Measurements from ENCODE around the gene MAPRE2.

The MAPRE2 gene

GRCh38 chr18:35040988-35041814 lies at the start of gene MAPRE2:
Gene MAPRE2 (plus strand): TSS chr18:35041413. CDS start chr18:35041540, 127 bp downstream.
- DNase-seq (ENCODE audit: low spot score): peak; percentile 51

GRCh38 chr18:34991561-34991960 lies 49.7 kb upstream of the MAPRE2 start:
- no peak for DNase-seq (ENCODE audit: low spot score)

GRCh38 chr18:34993289-34993688 lies 47.9 kb upstream of the MAPRE2 start:
- DNase-seq (ENCODE audit: low spot score): no peak

- DNase-seq (ENCODE audit: low spot score): no peak
Measured at GRCh38 chr18:34995746-34996145, 45.5 kb upstream of the MAPRE2 start.

GRCh38 chr18:34998661-34999060 lies 42.6 kb upstream of the MAPRE2 start:
- no peak for DNase-seq (ENCODE audit: low spot score)

- no peak for DNase-seq (ENCODE audit: low spot score)
Measured at GRCh38 chr18:34999756-35000289, 41.4 kb upstream of the MAPRE2 start.

GRCh38 chr18:35000457-35000856 lies 40.8 kb upstream of the MAPRE2 start:
- no peak for DNase-seq (ENCODE audit: low spot score)

GRCh38 chr18:35002120-35002519 lies 39.1 kb upstream of the MAPRE2 start:
- DNase-seq (ENCODE audit: low spot score): no peak

- peak; percentile 14 for DNase-seq (ENCODE audit: low spot score)
Measured at GRCh38 chr18:35005963-35006577, 35.1 kb upstream of the MAPRE2 start.

- no peak for DNase-seq (ENCODE audit: low spot score)
Measured at GRCh38 chr18:35010156-35010555, 31.1 kb upstream of the MAPRE2 start.

GRCh38 chr18:35010993-35011392 lies 30.2 kb upstream of the MAPRE2 start:
- DNase-seq (ENCODE audit: low spot score): no peak

- no peak for DNase-seq (ENCODE audit: low spot score)
Measured at GRCh38 chr18:35019933-35020332, 21.3 kb upstream of the MAPRE2 start.

- no peak for DNase-seq (ENCODE audit: low spot score)
Measured at GRCh38 chr18:35022426-35023001, 18.7 kb upstream of the MAPRE2 start.

- no peak for DNase-seq (ENCODE audit: low spot score)
Measured at GRCh38 chr18:35024196-35024595, 17.0 kb upstream of the MAPRE2 start.

GRCh38 chr18:35024965-35025364 lies 16.2 kb upstream of the MAPRE2 start:
- no peak for DNase-seq (ENCODE audit: low spot score)

- no peak for DNase-seq (ENCODE audit: low spot score)
Measured at GRCh38 chr18:35026407-35027061, 14.7 kb upstream of the MAPRE2 start.

- DNase-seq (ENCODE audit: low spot score): no peak
Measured at GRCh38 chr18:35027206-35027605, 14.0 kb upstream of the MAPRE2 start.

GRCh38 chr18:35028536-35028935 lies 12.7 kb upstream of the MAPRE2 start:
- no peak for DNase-seq (ENCODE audit: low spot score)

GRCh38 chr18:35029103-35029502 lies 12.1 kb upstream of the MAPRE2 start:
- no peak for DNase-seq (ENCODE audit: low spot score)

- no peak for DNase-seq (ENCODE audit: low spot score)
Measured at GRCh38 chr18:35029770-35030169, 11.4 kb upstream of the MAPRE2 start.

GRCh38 chr18:35030277-35030989 lies 10.8 kb upstream of the MAPRE2 start:
- no peak for DNase-seq (ENCODE audit: low spot score)

GRCh38 chr18:35032113-35032512 lies 9.1 kb upstream of the MAPRE2 start:
- DNase-seq (ENCODE audit: low spot score): no peak
